K562 (cell line): ENCODE data around the gene ETS2. TPM values are rescaled to one million over a fixed set of nuclear protein-coding genes. Genes with fewer than 3 reads are reported as not detected.

Experiments used
- BACH1 ChIP-seq: fragments of 200-800 bp; sonication (Bioruptor generic); IDR thresholded peaks from 2 replicates; pipeline ENCODE4 v1.6.1; 2016; ENCODE audit warnings: missing genetic modification characterization, missing compliant biosample characterization
- DEAF1 ChIP-seq: fragments of 450-650 bp; formaldehyde crosslinking; IDR thresholded peaks from 2 replicates; pipeline ENCODE4 v1.4.0; 2020; ENCODE audit warnings: mild to moderate bottlenecking, moderate library complexity
- DNMT1 ChIP-seq: fragments of 450-650 bp; IDR thresholded peaks from 2 replicates; pipeline ENCODE4 v1.6.1; 2016; ENCODE audit warnings: antibody characterized with exemption, mild to moderate bottlenecking
- EGR1 ChIP-seq: fragments of 450-650 bp; conservative IDR thresholded peaks from 2 replicates; pipeline ENCODE4 v1.6.1; 2017; ENCODE audit warnings: mild to moderate bottlenecking
- HINFP ChIP-seq: fragments of 450-650 bp; conservative IDR thresholded peaks from 2 replicates; pipeline ENCODE4 v1.6.1; 2016; ENCODE audit warnings: missing genetic modification characterization, low read depth, mild to moderate bottlenecking, control low read depth, missing compliant biosample characterization
- HNRNPH1 ChIP-seq: fragments of 200-400 bp; formaldehyde crosslinking; optimal IDR thresholded peaks from 2 replicates; pipeline ENCODE3; 2017; ENCODE audit warnings: low read depth, mild to moderate bottlenecking, low read length, moderate library complexity
- NEUROD1 ChIP-seq: fragments of 150-350 bp; IDR thresholded peaks from 2 replicates; pipeline ENCODE4 v1.6.1; 2014; ENCODE audit warnings: borderline replicate concordance, low read length, low read depth; ENCODE audit not compliant: partially characterized antibody
- NR4A1 ChIP-seq, 2 experiments: fragments of 250-450 bp in 1 of 2; fragments of 450-650 bp in 1 of 2; sonication (Bioruptor Pico) in 1 of 2; IDR thresholded peaks; 2 replicates each; pipeline versions ENCODE4 v1.4.0 to v1.6.1; 2016 to 2020; ENCODE audit warnings: mild to moderate bottlenecking in 2 of 2, missing compliant biosample characterization in 1 of 2, missing genetic modification characterization in 1 of 2, moderate library complexity in 1 of 2
- NRF1 ChIP-seq, 2 experiments: fragments of 450-650 bp; IDR thresholded peaks in 1 of 2; conservative IDR thresholded peaks in 1 of 2; 2 replicates each; pipeline ENCODE4 v1.6.1; 2014; ENCODE audit warnings: mild to moderate bottlenecking in 2 of 2
- OTX1 ChIP-seq: fragments of 450-650 bp; formaldehyde crosslinking; IDR thresholded peaks from 2 replicates; pipeline ENCODE4 v1.4.0; 2022; ENCODE audit warnings: mild to moderate bottlenecking
- PTRF ChIP-seq: fragments of 450-650 bp; IDR thresholded peaks from 2 replicates; pipeline ENCODE4 v1.6.1; 2016; ENCODE audit warnings: mild to moderate bottlenecking, missing genetic modification characterization, missing compliant biosample characterization
- RFX1 ChIP-seq: fragments of 450-650 bp; IDR thresholded peaks from 2 replicates; pipeline ENCODE4 v1.6.1; 2016; ENCODE audit warnings: mild to moderate bottlenecking, moderate library complexity
- SNRNP70 ChIP-seq: fragments of 200-400 bp; formaldehyde crosslinking; optimal IDR thresholded peaks from 2 replicates; pipeline ENCODE3; 2017; ENCODE audit warnings: low read depth, low read length
- TFE3 ChIP-seq: fragments of 450-650 bp; formaldehyde crosslinking; IDR thresholded peaks from 2 replicates; pipeline ENCODE4 v1.4.0; 2020; ENCODE audit warnings: mild to moderate bottlenecking, mixed read lengths
- TOE1 ChIP-seq, 2 experiments: fragments of 450-650 bp in 1 of 2; sonication (generic) in 1 of 2; formaldehyde crosslinking in 1 of 2; IDR thresholded peaks; 2 replicates each; pipeline versions ENCODE4 v1.7.1 to v1.8.0; 2016 to 2022; ENCODE audit warnings: borderline replicate concordance in 2 of 2, mild to moderate bottlenecking in 2 of 2, antibody characterized with exemption in 1 of 2, inconsistent platforms in 1 of 2, low read depth in 1 of 2, missing genetic modification reagents in 1 of 2, moderate library complexity in 1 of 2
- TRIM24 ChIP-seq, 2 experiments: fragments of 450-650 bp; IDR thresholded peaks; 2 replicates each; pipeline ENCODE4 v1.6.1; 2016
- U2AF2 ChIP-seq: fragments of 200-400 bp; formaldehyde crosslinking; optimal IDR thresholded peaks from 2 replicates; pipeline ENCODE3; 2017; ENCODE audit warnings: low read depth, mild to moderate bottlenecking, low read length
- XRCC4 ChIP-seq: IDR thresholded peaks from one replicate; pipeline ENCODE4 v1.6.1; 2011; ENCODE audit not compliant: insufficient read depth, insufficient read length; ENCODE audit errors: extremely low read depth
- ZFP1 ChIP-seq: fragments of 450-650 bp; formaldehyde crosslinking; IDR thresholded peaks from 2 replicates; pipeline ENCODE4 v1.4.0; 2020; ENCODE audit warnings: mild to moderate bottlenecking, mixed read lengths
- ZNF197 ChIP-seq: fragments of 200-800 bp; sonication (Bioruptor generic); IDR thresholded peaks from 2 replicates; pipeline ENCODE4 v1.6.1; 2016; ENCODE audit warnings: low read depth, missing genetic modification characterization, missing compliant biosample characterization
- ZNF280A ChIP-seq: fragments of 450-650 bp; IDR thresholded peaks from 2 replicates; pipeline ENCODE4 v1.6.1; 2018; ENCODE audit warnings: mild to moderate bottlenecking, low read depth; ENCODE audit not compliant: partially characterized antibody
- ZNF282 ChIP-seq: sonication (generic); formaldehyde crosslinking; IDR thresholded peaks from 2 replicates; pipeline ENCODE4 v1.8.1; 2023; ENCODE audit warnings: missing genetic modification reagents
- polyA plus RNA-seq, 8 experiments: library from polyadenylated mRNA; depleted of rRNA in 4 of 8; stranded (reverse) in 5 of 8; unstranded in 3 of 8; fragments of >200 nt; fragmentation: Nextera tagmentation in 2 of 8; fragmentation: Illumina TruSeq in 1 of 8; extraction: Ambion mirVana in 2 of 8; extraction: Trizol in 1 of 8; gene quantifications; 2 replicates each; pipeline versions ENCODE4 v1.2.1 to v1.2.3, GENCODE V29; 2011 to 2014; ENCODE audit warnings: inconsistent platforms in 1 of 8, missing spikeins in 1 of 8
- total RNA-seq, 7 experiments: library from RNA; depleted of rRNA in 6 of 7; stranded (reverse); fragments of >200 nt in 6 of 7; fragmentation: Illumina TruSeq in 2 of 7; extraction: Trizol in 2 of 7; gene quantifications; 2 replicates each; pipeline versions ENCODE4 v1.2.1 to v1.2.3, GENCODE V29; 2011 to 2021; ENCODE audit warnings: low replicate concordance in 1 of 7

ETS2 gene
- total and polyA plus RNA-seq, 9 of the 15 experiments (the other 6 are each of a cell fraction or from before 2014, with no cell fraction given) = 1.7 to 24.4 (median 12.2) TPM

GRCh38 chr21:38850277-38850951 lies 44.7 kb downstream of the ETS2 start (continued):
- TF ChIP-seq NR4A1 (CRISPR knock-in tag; IDR thresholded peaks at IDR 0.05) (no peak), NR4A1 (tag; IDR thresholded peaks at IDR 0.05) (no peak), DEAF1 (CRISPR knock-in tag) (no peak), TRIM24 (IDR thresholded peaks at IDR 0.05) (peak in 1 of 2 experiments; percentile 66; a peak in 1 of 4 replicates), RFX1 (no peak), BACH1 (tag) (peak; percentile 74; the same call in 1 of the 2 replicates), EGR1 (no peak), XRCC4 (no peak), HINFP (no peak), ZNF197 (peak; percentile 74), DNMT1 (no peak), HNRNPH1 (no peak), NEUROD1 (no peak), NRF1 (conservative IDR thresholded peaks at IDR 0.05 in 1 of 2, IDR thresholded peaks at IDR 0.05 in 1 of 2) (0 out of 4 replicates have a peak, but pooled peaks of 1 of the 2 experiments have one; percentile 16), TOE1 (IDR thresholded peaks at IDR 0.05; ENCODE audit: borderline replicate concordance) (no peak), TOE1 (CRISPR knock-in tag; IDR thresholded peaks at IDR 0.05; ENCODE audit: borderline replicate concordance, low read depth) (no peak), ZNF282 (CRISPR knock-in tag) (no peak), ZNF280A (no peak), U2AF2 (no peak), TFE3 (CRISPR knock-in tag) (no peak), ZFP1 (no peak), SNRNP70 (no peak), OTX1 (CRISPR knock-in tag) (no peak), PTRF (tag) (no peak)
